Mesodermal cell (in vitro differentiated cells): ENCODE measurements around the gene DNAH3.
"Not testable (repeated sequence)": the region's sequence is repeated elsewhere in the genome, so short reads cannot be mapped to it uniquely, and the experiment has no call there.

Experiments used
- H3K27ac ChIP-seq: 2 replicates; pipeline ENCODE4 v1.7.0; 2013; ENCODE audit warnings: mild to moderate bottlenecking, low read depth, low read length, moderate library complexity; ENCODE audit not compliant: severe bottlenecking
- H3K36me3 ChIP-seq: 2 replicates; pipeline ENCODE4 v1.7.1; 2013; ENCODE audit warnings: mild to moderate bottlenecking, low read length, moderate library complexity; ENCODE audit not compliant: control insufficient read depth, insufficient read depth
- H3K4me1 ChIP-seq: one replicate; pipeline ENCODE4 v1.7.1; 2013; ENCODE audit warnings: mild to moderate bottlenecking, low read length; ENCODE audit not compliant: insufficient read depth, control insufficient read depth, poor library complexity, severe bottlenecking
- H3K4me3 ChIP-seq: 2 replicates; pipeline ENCODE4 v1.7.0; 2013; ENCODE audit warnings: low read length, control low read depth, mild to moderate bottlenecking; ENCODE audit not compliant: insufficient read depth, poor library complexity, severe bottlenecking; ENCODE audit errors: extremely low read depth
- H3K9me3 ChIP-seq: 2 replicates; pipeline ENCODE4 v1.7.1; 2013; ENCODE audit warnings: mild to moderate bottlenecking, low read length, moderate library complexity; ENCODE audit not compliant: control insufficient read depth
- WGBS, 2 experiments: methylation state at CpG; one replicate each; pipeline ENCODE4 v1.1.5; 2013; ENCODE audit warnings: missing lambda C conversion rate in 2 of 2; ENCODE audit not compliant: insufficient coverage in 2 of 2; 5-methylcytosine and 5-hydroxymethylcytosine counted together

Gene DNAH3

GRCh38 chr16:21072976-21073375 is 77.7 kb downstream of the DNAH3 start:
- H3K36me3 ChIP-seq: no peaks in the 10 kb centered on the region
- H3K9me3 ChIP-seq: no peaks in the 10 kb centered on the region
- WGBS, 2 experiments: 67 to 86% methylated on average over 1 of the region's 1 CpG
- no peak overlapping the region for H3K4me3 ChIP-seq
- no peaks in the 10 kb centered on the region for H3K4me1 ChIP-seq
- H3K27ac ChIP-seq: no peak overlapping the region

- Histone ChIP-seq H3K4me3 (no peak overlapping the region), H3K27ac (no peak overlapping the region), H3K9me3 (no peaks in the 10 kb centered on the region), H3K36me3 (no peaks in the 10 kb centered on the region), H3K4me1 (no peaks in the 10 kb centered on the region)
- no CpG with 5 or more reads among the region's 4 CpGs for WGBS, 2 experiments
These were observed 78.9 kb downstream of the DNAH3 start for GRCh38 chr16:21071741-21072140.

GRCh38 chr16:21070564-21070963 is 80.1 kb downstream of the DNAH3 start:
- no peaks in the 10 kb centered on the region for H3K9me3 ChIP-seq
- no peaks in the 10 kb centered on the region for H3K4me1 ChIP-seq
- H3K27ac ChIP-seq: no peak overlapping the region
- no peaks in the 10 kb centered on the region for H3K36me3 ChIP-seq
- no peak overlapping the region for H3K4me3 ChIP-seq
- 100% methylated on average over 2 of the region's 4 CpGs; no CpG with 5 or more reads in 1 of the 2 experiments for WGBS, 2 experiments

- Histone ChIP-seq H3K4me3 (no peak overlapping the region), H3K9me3 (no peaks in the 10 kb centered on the region), H3K4me1 (no peaks in the 10 kb centered on the region), H3K27ac (no peak overlapping the region), H3K36me3 (no peaks in the 10 kb centered on the region)
- 97 to 100% methylated on average over 1 to 4 of the region's 6 CpGs for WGBS, 2 experiments
These were observed 80.7 kb downstream of the DNAH3 start for GRCh38 chr16:21069986-21070385.

GRCh38 chr16:21064203-21064602 is 86.4 kb downstream of the DNAH3 start:
- WGBS, 2 experiments: no CpG with 5 or more reads among the region's 1 CpG

GRCh38 chr16:21063314-21063713 is 87.3 kb downstream of the DNAH3 start:
- H3K4me3 ChIP-seq, H3K27ac ChIP-seq, H3K9me3 ChIP-seq, H3K4me1 ChIP-seq, H3K36me3 ChIP-seq: not testable (repeated sequence)
- whole genome bisulfite sequencing, 2 experiments: 93% methylated on average over 3 of the region's 6 CpGs; no CpG with 5 or more reads in 1 of the 2 experiments

More at GRCh38 chr16:21064203-21064602, 86.4 kb downstream of the DNAH3 start:
- Histone ChIP-seq H3K9me3 (no peaks in the 10 kb centered on the region), H3K4me3 (no peak overlapping the region), H3K4me1 (no peaks in the 10 kb centered on the region), H3K27ac (no peak overlapping the region), H3K36me3 (no peaks in the 10 kb centered on the region)

GRCh38 chr16:21060027-21060510 is 90.6 kb downstream of the DNAH3 start:
- Histone ChIP-seq H3K9me3 (no peaks in the 10 kb centered on the region), H3K36me3 (no peaks in the 10 kb centered on the region), H3K27ac (no peak overlapping the region), H3K4me1 (no peaks in the 10 kb centered on the region), H3K4me3 (no peak overlapping the region)
- 95% methylated on average over 4 of the region's 4 CpGs; no CpG with 5 or more reads in 1 of the 2 experiments for WGBS, 2 experiments

- Histone ChIP-seq H3K9me3 (no peaks in the 10 kb centered on the region), H3K27ac (no peak overlapping the region), H3K4me1 (no peaks in the 10 kb centered on the region), H3K4me3 (no peak overlapping the region), H3K36me3 (no peaks in the 10 kb centered on the region)
- 67 to 91% methylated on average over 3 of the region's 7 CpGs for WGBS, 2 experiments
These were observed 92.8 kb downstream of the DNAH3 start for GRCh38 chr16:21057875-21058274.

GRCh38 chr16:21056396-21056795 is 94.2 kb downstream of the DNAH3 start:
- Histone ChIP-seq H3K27ac (no peak overlapping the region), H3K36me3 (no peaks in the 10 kb centered on the region), H3K9me3 (no peaks in the 10 kb centered on the region), H3K4me3 (no peak overlapping the region), H3K4me1 (no peaks in the 10 kb centered on the region)
- WGBS, 2 experiments: no CpG with 5 or more reads among the region's 3 CpGs

GRCh38 chr16:21055738-21056137 is 94.9 kb downstream of the DNAH3 start:
- not testable (repeated sequence) for H3K4me1 ChIP-seq, H3K4me3 ChIP-seq, H3K36me3 ChIP-seq, H3K27ac ChIP-seq, H3K9me3 ChIP-seq
- whole genome bisulfite sequencing, 2 experiments: 92 to 93% methylated on average over 2 of the region's 4 CpGs

GRCh38 chr16:21053590-21053989 is 97.1 kb downstream of the DNAH3 start:
- H3K36me3 ChIP-seq: no peaks in the 10 kb centered on the region
- H3K4me1 ChIP-seq: no peaks in the 10 kb centered on the region
- no peaks in the 10 kb centered on the region for H3K9me3 ChIP-seq
- no peak overlapping the region for H3K27ac ChIP-seq
- no peak overlapping the region for H3K4me3 ChIP-seq
- WGBS, 2 experiments: 100% methylated on average over 1 of the region's 1 CpG; no CpG with 5 or more reads in 1 of the 2 experiments
